DMS114 treated with DMSO at 0.1 percent for 48 hours (cell line): Measurements from ENCODE around the gene DHODH.
"Not testable (repeated sequence)": the region's sequence is repeated elsewhere in the genome, so short reads cannot be mapped to it uniquely, and the experiment has no call there.

Experiments
- DNase-seq: peaks from one replicate; lab custom pipeline; 2025; ENCODE audit not compliant: unreplicated experiment; lab: John Stamatoyannopoulos, UW

DHODH gene

DNA sequence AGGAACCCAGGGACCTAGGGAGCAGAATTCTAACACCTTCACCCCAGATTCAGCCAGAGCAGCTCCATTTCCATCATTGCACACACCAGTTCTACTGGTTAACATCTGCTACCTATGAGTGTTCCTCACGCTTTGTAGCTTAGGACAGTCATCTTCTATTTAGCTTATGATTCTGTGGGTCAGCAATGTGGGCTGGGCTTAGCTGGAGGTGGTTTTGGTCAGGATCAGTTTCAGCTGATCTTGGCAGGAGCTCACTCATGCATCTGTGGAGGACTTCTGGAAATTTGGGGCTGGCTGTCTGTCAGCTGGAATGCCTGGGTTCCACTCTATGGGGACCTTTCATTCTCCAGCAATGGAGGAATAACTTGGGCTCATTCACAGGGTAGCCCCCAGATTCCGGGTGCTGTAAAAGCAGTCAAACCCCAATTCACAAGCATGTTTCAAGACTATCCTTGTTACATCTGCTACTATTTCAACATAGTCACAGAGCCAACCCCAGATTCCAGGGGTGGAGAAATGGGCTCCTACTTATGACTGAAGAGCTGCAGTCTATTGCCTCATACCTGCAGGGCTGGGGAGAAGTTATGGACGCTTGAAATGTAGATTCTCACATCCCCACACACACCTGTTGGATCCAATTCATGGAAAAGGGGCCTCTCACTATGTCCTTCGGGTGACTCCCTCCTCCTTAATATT is 42.4 kb downstream of the DHODH start:
- no peak for DNase-seq

DNA sequence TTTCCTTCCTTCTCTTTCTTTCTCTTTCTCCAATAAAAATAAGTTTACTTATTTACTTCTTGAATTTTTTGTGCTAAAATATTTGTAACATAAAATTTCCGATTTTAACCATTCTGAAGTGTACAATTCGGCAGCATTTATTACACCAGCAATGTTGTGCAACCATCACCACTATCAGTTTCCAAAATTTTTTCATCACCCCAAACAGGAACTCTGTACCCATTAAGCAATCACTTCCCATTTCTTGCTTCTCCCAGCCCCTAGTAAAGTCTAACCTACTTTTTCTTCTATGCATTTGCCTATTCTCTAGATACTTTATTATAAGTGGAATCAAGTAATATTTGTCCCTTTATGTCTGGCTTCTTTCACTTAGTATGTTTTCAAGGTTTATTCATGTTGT is 43.3 kb downstream of the DHODH start:
- DNase-seq, result no peak

DNA sequence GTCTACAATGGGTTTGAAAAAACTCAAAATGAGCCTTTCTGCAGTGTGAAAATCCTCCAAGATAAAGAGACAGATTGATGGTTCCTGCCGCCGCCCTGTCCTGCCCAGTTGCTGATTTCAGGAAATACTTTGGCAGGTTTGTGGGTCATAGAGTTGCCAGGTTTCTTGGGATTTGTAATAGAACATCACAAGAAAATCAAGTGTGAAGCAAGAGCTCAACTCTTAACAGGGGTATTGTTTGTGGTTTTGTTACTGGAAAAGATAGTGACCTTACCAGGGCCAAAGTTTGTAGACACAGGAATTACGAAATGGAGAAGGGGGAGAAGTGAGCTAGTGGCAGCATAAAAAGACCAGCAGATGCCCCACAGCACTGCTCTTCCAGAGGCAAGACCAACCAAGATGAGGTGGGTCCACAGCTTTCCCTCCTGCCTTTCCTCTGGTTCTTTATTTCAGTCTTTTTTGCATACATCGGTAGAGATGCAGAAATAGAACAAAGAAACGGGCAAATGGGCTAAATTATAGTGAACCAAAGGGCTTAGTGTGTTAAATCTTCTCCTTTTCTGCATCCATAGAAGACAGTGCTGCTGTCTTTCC is 45.8 kb downstream of the DHODH start, which contains the start of gene HP:
Gene HP (plus strand): TSS at position 252 of the 594 bp plus-strand sequence. CDS start 148 bp downstream, at position 400.
- not testable (repeated sequence) for DNase-seq

DNA sequence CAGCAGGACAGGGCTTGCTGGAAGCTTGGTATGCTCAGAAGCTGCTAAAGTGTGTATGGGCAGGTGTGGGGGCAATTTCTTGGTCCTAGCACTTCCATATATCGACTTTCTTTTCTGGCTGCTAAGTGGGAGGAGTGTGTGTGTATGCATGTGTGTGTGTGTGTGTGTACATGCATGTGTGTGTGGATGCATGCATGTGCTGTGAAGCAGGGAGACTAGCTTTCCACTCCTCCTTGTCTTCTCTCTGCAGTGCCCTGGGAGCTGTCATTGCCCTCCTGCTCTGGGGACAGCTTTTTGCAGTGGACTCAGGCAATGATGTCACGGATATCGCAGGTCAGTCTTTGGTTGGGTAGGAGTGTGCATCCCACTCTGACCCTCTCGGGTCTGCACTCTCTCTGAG is 47.4 kb downstream of the DHODH start:
- DNase-seq, result no peak

DNA sequence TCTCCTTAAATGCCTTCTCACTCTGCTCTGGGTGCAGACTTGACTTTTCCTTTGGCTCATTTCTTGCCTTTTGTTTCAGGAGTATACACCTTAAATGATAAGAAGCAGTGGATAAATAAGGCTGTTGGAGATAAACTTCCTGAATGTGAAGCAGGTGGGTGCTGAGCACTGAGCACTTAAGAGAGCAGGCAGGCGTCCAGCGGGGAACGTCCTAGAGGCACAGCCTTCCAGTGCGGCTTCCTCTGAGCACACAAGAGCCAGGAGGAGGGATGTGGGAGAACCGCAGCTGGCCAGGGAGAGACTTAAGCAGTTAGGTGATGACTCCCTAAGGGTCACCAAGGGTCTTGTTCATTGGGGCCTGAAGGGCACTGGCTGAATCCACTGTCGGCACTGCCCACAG is 48.8 kb downstream of the DHODH start:
- not testable (repeated sequence) for DNase-seq

DNA sequence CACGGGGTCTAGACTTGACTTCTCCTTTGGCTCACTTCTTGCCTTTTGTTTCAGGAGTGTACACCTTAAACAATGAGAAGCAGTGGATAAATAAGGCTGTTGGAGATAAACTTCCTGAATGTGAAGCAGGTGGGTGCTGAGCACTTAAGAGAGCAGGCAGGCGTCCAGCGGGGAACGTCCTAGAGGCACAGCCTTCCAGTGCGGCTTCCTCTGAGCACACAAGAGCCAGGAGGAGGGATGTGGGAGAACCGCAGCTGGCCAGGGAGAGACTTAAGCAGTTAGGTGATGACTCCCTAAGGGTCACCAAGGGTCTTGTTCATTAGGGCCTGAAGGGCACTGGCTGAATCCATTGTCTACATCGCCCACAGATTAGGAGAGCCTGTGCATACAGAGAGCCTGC is 50.5 kb downstream of the DHODH start:
- DNase-seq, result not testable (repeated sequence)

DNA sequence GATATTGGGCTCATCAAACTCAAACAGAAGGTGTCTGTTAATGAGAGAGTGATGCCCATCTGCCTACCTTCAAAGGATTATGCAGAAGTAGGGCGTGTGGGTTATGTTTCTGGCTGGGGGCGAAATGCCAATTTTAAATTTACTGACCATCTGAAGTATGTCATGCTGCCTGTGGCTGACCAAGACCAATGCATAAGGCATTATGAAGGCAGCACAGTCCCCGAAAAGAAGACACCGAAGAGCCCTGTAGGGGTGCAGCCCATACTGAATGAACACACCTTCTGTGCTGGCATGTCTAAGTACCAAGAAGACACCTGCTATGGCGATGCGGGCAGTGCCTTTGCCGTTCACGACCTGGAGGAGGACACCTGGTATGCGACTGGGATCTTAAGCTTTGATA is 51.9 kb downstream of the DHODH start:
- DNase-seq, result no peak

DNA sequence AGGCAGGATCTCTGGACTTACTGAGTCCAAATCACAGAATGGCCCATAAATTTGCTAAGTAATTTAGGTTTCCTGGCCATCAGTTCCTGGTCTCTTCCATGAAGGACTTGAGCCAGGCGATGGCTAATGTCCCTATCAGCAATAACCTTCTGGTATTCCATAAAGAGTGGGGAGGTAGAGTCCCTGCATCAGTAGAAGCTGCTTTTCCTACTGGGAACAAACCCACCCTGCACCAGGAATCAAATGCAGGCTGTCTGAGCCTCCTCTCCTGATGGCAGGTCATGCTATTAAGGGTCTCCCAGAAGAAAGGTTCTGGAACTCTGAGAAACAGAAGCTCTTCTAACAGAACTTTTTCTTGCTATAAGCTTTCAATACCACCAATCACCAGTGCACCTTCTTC is 53.0 kb downstream of the DHODH start:
- DNase-seq, result no peak

DNA sequence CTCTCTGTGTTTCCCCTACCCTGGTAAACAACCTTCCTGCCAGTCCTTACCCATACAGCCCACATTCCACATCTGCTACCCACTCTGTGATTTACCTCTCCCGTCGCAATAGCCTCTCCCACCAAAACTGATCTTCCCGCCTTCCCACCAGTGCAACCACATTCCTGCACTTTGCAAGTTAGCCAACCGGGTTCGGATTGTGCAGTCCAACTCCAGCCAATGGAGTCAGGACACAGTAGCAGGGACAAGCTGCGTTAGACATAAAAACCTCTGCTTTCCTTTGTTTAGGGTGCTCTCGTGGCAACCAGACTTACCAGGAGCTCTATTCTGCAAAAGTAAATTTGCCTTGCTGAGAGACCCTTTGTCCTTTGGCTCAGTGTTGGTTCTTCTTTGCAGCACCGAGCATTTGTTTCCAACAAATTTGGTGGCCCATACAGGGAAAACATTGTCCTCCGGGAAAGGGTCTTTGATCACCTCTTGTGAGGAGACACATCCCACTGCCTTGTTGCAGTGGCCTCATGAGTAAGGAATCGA is 55.9 kb downstream of the DHODH start:
- no peak for DNase-seq

DNA sequence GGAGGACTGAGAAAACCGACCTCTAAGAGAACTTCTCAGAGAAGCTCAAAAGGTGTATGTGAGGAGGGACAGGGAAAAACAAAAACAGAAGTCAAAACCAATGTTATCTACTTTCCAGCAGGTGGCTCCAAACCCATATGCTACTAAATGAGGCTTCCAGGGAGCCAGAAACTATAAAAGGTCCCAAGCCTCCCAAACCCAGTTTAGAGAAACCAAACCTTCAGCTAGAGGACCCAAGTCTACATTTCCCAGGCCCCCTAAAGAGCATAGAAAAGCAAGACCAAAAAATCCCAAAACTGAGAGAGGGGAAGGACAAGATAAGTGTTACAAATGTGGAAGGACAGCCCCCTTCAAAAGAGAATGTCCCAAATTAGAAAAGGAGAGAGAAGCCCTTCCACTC is 58.2 kb downstream of the DHODH start:
- peak; percentile 72 for DNase-seq

DNA sequence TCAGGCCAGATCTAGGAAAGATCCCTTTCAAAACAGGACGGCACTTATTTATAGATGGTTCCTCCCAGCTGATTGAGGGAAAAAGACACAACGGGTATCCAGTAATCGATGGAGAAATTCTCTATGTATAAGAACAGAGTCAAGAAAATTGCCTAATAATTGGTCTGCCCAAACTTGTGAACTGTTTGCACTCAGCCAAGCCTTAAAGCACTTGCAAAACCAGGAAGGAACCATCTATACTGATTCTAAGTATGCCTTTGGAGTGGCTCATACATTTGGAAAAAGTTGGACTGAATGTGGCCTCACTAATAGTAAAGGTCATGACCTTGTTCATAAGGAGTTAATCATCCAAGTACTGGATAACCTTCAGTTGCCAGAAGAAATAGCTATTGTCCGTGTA is 60.4 kb downstream of the DHODH start:
- DNase-seq, result no peak

DNA sequence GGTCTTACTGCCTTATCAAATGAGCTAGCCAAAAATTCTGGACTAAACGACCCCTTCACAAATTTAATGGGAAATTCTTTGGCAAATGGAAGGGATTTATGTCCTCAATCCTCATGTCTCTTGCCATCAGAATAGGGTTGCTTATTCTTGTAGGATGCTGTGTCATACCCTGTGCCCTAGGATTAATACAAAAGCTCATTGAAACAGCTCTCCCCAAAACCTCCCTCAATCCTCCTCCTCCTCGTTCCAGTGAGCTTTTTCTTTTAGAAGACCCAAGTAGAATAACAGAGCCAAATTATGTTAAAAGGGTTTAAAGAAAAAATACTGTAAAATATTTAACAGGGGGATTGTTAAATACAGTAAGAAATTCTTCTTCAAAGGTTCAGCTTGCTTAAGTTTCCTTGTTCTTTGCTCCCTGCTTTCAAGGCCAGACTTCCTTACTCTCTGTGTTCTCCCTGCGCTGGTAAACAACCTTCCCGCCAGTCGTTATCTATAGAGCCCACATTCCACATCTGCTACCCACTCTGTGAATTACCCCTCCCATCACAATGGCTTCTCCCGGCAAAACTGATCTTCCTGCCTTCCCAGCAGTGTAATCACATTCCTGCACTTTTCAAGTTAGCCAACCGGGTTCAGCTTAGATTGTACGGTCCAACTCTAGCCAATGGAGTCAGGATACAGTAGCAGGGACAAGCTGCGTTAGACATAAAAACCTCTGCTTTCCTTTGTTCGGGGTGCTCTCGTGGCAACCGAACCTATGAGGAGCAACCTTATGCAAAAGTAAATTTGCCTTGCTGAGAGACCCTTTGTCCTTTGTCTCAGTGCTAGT is 64.2 kb downstream of the DHODH start:
- DNase-seq, result no peak

DNA sequence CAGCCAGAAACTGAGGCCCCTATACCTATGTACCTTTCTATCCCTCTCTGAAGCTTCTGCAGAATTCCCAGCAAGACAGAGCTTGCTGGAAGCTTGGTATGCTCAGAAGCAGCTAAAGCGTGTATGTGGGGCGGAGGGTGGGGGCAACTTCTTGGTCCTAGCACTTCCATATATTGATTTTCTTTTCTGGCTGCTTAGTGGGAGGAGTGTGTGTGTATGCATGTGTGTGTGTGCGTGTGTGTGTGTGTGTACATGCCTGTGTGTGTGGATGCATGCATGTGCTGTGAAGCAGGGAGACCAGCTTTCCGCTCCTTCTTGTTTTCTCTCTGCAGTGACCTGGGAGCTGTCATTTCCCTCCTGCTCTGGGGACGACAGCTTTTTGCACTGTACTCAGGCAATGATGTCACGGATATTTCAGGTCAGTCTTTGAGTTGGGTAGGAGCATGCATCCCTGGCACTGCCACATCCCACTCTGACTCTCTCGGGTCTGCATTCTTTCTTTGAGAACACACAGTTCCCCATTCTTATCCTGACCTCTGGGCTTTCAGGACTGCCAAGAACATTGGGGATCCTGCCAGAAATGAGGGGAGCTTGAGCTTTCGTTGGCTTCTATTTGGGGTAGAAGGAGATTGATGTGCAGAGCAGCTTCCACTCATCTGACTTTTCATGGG is 65.2 kb downstream of the DHODH start:
- no peak for DNase-seq

DNA sequence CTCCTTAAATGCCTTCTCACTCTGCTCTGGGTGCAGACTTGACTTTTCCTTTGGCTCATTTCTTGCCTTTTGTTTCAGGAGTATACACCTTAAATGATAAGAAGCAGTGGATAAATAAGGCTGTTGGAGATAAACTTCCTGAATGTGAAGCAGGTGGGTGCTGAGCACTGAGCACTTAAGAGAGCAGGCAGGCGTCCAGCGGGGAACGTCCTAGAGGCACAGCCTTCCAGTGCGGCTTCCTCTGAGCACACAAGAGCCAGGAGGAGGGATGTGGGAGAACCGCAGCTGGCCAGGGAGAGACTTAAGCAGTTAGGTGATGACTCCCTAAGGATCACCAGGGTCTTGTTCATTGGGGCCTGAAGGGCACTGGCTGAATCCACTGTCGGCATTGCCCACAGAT is 66.5 kb downstream of the DHODH start:
- not testable (repeated sequence) for DNase-seq
